ELF-1 (cell line): ENCODE results near the gene GMPS.
"Not testable (repeated sequence)": the region's sequence is repeated elsewhere in the genome, so short reads cannot be mapped to it uniquely, and the experiment has no call there.

Experiments
- DNase-seq: peaks from one replicate; pipeline ENCODE4 v3.0.0-alpha.2; 2016; ENCODE audit warnings: low read depth, low spot score

GMPS gene

DNA sequence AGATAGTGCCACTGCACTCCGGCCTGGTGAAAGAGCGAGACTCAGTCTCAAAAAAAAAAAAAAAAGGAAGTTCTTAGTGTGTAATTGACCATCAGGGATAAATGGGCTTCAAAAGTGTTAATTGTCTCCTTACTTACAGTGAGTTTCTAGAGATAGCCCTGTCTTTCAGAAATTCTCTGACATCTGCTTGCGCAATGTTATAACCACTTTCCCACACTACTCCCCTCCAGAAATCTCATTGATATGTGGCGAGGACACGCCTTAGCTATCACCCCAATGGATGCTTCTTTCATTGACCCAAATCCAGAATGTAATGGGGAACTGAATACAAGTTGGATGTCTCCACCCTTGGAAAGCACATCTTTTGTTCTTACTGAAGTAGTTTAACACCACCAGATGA lies 70.9 kb downstream of the GMPS start:
- DNase-seq, result no peak

DNA sequence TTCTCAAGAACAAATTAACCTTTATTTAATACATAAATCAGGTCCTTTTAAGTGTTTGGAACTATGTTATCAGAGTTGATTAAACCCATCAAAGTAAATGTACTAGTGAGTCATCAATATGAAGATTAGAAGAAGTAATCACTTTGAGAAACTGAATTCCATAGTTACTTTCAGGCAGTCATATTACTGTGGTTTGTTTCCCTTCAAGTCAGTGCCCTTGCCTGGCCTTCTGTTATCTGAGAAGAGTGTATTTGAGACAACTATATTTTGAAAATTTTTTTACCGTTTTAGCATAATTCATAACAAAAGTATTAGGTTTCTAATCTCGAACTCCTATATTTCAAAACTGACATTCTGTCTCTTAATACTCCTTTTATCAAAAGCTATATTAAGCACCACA lies 73.6 kb downstream of the GMPS start:
- DNase-seq, result no peak

DNA sequence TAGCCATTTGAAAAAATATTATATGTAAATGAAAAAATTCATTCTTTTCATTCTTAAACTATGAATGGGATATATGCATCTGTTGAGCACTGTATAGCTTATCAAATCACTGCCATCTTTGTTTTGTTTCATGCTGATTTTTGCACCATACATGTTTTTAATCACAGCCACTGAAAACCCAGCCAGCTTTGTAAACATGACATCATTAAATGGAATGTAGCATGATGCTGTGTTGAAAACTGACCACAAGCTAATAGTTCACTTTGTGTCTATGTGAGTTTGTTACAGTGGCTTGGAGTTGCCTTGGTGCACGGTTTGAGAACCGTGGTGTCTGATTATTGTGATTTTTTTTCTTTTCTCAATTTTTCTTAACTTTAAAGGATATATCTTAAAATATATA lies 75.7 kb downstream of the GMPS start:
- no peak for DNase-seq

DNA sequence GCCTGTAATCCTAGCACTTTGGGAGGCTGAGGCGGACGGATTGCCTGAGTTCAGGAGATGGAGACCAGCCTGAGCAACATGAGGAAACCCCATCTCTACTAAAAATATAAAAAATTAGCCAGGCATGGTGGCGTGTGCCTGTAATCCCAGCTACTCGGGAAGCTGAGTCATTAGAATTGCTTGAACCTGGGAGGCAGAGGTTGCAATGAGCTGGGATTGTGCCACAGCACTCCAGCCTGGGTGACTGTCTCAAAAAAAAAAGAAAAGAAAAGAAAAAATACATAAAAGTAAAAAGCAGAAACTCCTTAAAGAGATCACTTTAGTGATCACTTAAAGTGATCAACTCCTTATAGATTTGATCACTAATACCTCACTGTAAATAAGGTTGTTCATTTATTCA lies 78.0 kb downstream of the GMPS start:
- no peak for DNase-seq

DNA sequence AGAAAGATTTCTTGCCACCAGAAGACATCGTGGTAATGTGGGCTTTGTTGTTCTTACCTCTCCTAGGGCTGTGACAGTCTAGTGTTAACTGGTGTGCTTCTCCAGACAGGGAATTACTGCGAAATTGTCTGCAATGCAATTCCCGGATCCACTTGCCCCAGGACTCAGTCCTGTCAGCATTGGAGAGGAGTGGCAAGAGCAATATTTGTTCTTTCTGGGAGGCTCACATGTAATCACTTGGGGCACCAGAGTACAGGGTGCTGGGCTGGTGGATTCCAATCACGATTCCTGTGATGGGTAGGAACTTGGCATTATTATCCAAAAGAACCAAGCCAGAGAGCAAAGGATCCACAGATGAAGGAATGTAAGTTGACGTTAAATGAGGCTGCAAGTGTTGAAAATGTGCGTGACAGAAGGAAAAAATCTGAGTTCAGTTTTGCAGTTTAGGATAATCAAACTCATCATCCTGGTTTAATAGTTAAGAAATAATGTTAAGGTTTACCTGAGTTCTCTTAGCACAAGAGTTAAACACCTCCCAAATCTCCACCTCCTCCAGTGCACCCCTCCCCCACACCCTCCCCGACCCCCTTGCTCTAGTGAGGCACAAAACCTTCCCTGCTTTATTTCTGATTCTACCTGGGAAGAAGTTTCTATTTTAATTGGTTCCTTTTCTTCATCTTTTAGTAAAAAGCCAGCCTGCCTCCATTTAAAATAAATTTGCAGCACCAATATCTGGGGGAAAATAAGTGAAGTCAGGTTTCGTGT lies 79.2 kb downstream of the GMPS start:
- no peak for DNase-seq

- no peak for DNase-seq
Measured at GRCh38 chr3:155956508-155957411, 86.3 kb downstream of the GMPS start.

DNA sequence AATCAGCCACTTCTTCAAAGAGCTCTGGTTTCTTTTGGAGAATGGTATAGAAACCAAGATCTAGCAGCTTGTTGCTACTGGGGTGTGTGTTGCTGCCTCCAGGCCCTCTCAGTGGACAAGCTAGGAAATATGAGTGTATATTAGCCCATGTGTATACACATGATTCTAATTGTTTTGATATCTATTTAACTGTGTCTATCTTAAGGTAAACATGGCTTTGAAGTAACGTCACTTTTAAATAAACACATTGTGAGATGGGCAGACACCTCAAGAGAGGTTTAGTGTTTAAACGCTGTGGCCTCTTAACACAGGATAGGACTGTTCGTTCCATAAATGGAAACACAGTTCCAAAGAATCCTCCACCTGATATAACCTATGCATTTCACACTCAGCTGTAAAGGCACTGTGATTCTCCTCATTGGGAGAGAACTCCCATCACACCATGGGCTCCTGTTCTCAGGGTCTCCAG lies 87.0 kb downstream of the GMPS start:
- DNase-seq, result no peak

DNA sequence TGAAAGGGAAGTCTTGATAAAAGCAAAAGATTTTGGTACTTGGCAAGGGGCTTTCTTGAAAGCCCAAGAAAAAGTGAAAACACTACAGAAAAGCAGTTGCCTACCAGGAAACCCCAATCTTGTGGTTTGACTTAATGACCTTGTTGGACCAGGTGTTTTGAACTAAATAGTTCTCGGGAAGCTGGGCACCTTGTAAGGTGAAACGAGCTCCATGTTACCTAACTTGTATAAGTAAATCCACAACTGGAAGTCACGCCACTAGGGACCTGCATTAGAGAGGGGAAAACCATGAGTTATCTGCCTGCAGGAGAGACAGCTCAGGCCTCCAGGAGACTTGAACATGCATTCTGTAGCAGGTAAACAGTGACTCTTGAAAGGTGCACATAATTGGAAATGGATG lies 88.2 kb downstream of the GMPS start:
- DNase-seq, result no peak

DNA sequence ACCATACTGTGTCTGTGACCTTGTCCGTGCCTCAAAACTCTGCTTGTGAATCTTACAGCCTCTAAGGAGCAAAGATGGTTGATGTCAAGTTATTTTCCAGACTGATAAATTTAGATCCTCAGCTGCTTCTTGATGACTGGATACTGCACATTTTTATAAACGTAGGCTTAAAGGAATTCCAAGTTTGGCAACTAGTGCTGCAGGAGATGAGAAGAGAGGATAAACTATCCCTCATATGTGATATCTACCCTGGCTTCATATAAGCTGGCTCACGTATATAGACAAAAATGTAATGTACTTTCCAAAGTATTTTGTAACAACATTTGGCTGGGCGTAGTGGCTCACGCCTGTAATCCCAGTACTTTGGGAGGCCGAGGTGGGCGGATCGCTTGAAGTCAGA lies 89.6 kb downstream of the GMPS start:
- no peak for DNase-seq

GRCh38 chr3:155961044-155961443 lies 90.6 kb downstream of the GMPS start:
- not testable (repeated sequence) for DNase-seq

DNA sequence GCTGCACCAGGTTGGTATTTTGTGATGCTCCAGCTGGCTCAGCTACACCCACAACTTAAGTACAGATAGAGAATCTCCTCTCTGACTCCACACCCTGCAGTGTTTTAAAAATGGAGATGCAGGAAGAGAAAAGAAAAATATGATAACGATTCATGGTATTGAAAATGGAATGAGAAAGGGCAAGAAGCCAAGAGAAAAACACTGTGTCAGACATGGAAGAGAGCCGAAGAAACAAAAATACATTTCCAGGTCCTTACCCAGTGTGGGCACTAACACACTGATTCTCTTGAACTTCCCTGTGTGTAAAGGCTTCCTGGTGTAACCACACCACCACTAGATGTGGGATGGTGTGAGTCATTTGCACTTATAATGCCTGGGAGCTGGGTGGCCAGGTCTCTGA lies 93.1 kb downstream of the GMPS start:
- DNase-seq, result no peak

DNA sequence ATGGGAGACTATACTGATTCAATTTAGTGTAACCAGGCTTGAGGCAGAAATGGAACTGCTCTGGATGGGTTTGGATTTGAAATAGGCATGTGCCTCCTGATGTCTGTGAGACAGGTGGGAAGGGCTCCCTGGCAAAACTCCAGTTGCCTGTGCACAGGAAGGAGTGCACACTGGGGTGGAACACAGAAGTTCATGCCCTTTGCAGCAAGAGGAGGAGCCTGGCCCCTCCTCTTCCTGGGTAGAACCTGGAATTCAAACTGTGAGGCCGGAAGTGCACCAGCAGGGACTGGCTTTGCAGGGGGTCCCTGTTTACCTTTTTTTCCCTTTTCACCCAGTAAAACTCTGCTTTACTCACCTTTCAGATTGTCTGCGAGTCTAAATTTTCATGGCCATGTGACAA lies 99.9 kb downstream of the GMPS start:
- DNase-seq, result no peak

- no peak for DNase-seq
Measured at GRCh38 chr3:155972885-155973584, 102.6 kb downstream of the GMPS start.

- DNase-seq, result no peak
Measured at GRCh38 chr3:155978324-155978723, 107.9 kb downstream of the GMPS start.

DNA sequence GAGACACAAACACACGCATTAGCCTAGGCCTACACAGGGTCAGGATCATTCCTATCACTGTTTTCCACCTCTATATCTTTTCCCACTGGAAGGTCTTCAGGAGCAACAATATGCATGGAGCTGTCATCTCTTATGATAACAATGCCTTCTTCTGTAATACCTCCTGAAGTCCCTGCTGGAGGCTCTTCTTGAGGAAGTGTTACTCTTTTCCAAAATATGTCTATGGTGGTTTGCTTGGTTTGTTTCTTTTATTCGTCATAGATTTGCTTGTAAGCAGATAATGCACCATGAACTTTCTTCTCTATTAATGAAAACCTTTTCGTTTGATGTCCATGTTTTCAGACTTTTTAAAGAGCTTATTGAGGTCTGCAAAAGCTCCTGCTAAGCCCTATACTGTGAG lies 109.3 kb downstream of the GMPS start:
- no peak for DNase-seq

- no peak for DNase-seq
Measured at GRCh38 chr3:155981669-155982068, 111.2 kb downstream of the GMPS start.

DNA sequence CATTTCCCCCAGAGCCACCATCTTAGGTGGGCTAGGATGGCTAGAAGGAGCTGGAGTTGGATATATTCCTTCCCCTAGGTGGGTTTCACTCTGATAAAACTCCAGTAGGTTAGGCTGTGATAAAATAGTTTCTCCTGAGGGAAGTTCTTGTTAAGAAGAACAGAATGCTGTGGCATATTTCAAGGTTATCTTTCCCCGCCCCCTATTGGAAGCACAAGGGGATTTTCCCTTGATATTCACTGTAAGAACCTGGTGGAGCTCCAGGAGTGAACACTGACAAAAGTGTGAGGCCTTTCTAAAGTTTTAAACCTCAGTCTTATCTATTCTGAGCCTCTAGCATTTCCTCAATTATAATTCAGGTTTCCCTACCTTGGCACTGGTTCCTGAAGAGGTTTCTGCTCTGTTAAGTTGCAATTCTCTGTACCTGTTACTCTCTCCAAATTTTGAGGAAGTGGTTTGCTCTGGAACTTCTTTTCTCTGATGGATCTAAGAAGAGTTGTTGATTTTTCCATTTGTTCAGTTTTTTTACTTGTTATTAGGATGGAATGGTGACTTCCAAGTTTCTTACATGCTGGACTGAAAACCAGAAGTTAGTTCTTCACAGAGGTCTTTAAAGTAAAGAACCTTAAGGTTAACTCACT lies 113.5 kb downstream of the GMPS start:
- DNase-seq, result no peak

GRCh38 chr3:155984791-155985417 lies 114.5 kb downstream of the GMPS start:
- no peak for DNase-seq

GRCh38 chr3:155989536-155989935 lies 119.1 kb downstream of the GMPS start:
- no peak for DNase-seq

DNA sequence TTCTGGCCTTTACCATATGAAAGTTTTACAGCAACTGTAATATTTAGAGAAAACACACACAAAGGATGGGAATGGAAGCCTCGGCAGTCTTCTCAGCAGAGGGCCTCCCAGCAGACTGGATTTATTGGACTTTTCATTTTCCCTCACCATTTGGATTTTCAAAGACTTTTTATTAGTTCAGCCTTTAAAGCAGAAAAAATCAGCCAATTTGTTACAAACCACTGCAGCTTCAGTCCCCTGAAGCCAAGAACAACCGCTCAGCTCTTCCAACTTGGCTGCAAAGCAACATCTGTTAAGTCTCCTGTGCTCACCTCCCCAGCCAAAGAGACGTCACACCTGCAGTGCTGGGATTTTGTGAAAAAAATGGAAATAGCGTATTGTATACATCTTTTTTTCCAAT lies 120.8 kb downstream of the GMPS start:
- no peak for DNase-seq

DNA sequence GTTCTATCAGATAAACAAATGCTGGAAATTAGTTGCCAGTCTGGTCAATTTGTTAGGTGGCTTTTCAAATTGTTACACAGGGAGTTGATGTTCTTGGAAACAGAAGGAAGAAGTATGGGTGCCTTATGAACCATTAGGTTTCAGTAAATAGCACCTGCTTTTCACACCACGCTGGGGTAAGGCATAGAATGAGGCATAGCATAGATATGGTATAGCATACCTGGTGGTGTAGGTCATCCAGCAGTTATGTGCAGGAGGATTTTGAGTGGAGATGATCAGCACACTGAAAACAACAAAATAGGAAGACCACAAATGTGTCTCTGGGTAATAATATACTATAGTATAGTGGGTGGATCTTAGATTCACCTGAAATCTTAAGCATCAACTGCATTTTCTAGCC lies 121.4 kb downstream of the GMPS start:
- DNase-seq, result no peak
